ENCODE results near the gene FTCDNL1. TPM values are rescaled to one million over a fixed set of nuclear protein-coding genes. Genes with fewer than 3 reads are reported as not detected.

The FTCDNL1 gene
- total RNA-seq, 2 experiments from 2014 or later = 3.8 to 5.2 TPM

DNA sequence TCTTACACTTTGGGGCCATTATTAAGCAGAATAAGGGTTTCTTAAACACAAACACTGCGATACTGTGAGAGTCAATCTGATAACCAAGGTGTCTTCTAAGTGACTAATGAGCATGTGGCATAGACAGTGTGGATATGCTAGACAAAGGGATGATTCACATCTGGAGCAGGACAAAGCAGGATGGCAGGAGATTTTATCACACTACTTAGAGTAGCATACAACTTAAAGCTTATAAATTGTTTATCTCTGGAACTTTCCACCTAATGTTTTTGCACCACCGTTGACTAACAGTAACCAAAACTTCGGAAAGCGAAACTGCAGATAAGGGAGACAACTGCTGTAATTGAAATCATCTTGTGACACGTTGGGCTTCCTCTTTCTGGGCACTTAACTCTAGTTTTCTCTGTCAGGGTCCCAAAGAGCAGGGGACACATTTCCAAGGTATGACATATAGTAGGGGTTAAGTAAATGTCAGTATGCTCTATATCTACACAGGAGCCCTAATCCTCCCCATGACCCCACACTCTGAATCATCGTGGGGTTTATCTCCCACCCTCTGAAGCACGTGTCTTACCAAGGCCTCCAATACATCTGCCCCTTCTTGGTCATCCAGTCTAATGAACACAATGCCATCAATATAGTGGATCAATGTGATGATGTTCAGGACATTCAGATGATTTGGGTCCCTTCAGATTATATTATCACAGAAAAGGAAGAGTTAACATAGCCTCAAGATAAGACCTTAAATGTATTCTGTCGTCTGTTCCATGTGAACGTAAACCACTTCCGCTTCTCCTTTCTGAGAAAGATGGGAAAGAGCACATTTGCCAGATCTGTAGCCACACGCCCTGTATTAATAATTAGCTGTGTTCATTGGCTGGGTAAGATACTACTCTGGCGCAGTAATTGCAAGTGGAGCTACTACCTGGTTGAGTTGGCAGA lies 78.7 kb downstream of the FTCDNL1 start:
- no peak overlapping the region for H3K27ac Mint-ChIP-seq
- CTCF ChIA-PET = no interaction called here

DNA sequence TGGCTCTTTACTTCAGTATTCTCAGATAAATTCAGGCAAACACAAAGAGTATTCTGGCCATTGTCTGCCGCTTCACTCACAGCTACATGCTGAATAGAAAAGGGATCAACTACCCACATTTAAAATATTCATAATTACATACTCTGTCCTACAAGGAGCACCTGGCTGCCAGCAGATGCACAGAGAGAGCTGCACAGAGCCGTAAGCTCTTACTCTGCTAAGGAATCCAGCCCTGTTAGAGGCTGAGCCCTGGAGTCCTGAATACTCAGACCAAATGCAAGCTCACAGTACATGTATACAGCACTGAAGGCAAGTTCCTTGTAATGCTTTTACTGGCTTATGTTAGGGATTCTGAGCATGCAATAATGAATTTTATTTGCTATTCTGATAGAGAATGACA lies 80.3 kb downstream of the FTCDNL1 start:
- H3K4me3 Mint-ChIP-seq = no peak overlapping the region
- H3K9me3 Mint-ChIP-seq = no peaks in the 10 kb centered on the region
- H3K36me3 Mint-ChIP-seq (ENCODE audit: low read depth) = no peaks in the 10 kb centered on the region
- DNase-seq = no peak
- no peaks in the 10 kb centered on the region for H3K27me3 Mint-ChIP-seq (ENCODE audit: low read depth)
- intact Hi-C loops (cut with micrococcal nuclease) = no loop called here
- no peak overlapping the region for H3K27ac Mint-ChIP-seq
- no peaks in the 10 kb centered on the region for H3K4me1 Mint-ChIP-seq (ENCODE audit: low read depth)
- CTCF ChIA-PET = no interaction called here

More for the DNA sequence above, 78.7 kb downstream of the FTCDNL1 start:
- Mint-ChIP-seq H3K9me3 (no peaks in the 10 kb centered on the region), H3K4me1 (ENCODE audit: low read depth) (no peaks in the 10 kb centered on the region), H3K27me3 (ENCODE audit: low read depth) (no peaks in the 10 kb centered on the region), H3K4me3 (no peak overlapping the region), H3K36me3 (ENCODE audit: low read depth) (no peaks in the 10 kb centered on the region)
- intact Hi-C loops (cut with micrococcal nuclease) = no loop called here
- no peak for DNase-seq

DNA sequence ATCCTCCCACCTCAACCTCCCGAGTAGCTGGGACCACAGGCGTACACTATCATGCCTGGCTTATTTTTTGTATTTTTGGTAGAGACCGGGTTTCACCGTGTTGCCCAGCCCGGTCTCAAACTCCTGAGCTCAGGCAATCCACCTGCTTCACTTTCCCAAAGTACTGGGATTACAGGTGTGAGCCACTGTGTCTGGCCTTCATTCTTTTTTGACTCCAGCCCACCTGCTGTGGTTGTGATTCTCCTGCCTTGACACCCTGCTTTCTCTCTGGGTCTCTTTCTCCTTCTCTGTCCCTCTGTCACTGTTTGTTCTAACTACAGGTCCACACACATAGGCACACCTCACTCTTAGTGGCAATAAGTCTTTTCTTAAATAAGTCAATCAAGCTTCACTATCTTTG lies 85.3 kb downstream of the FTCDNL1 start:
- no peak overlapping the region for H3K4me3 Mint-ChIP-seq
- CTCF ChIA-PET = no interaction called here
- no peaks in the 10 kb centered on the region for H3K36me3 Mint-ChIP-seq (ENCODE audit: low read depth)
- H3K27me3 Mint-ChIP-seq (ENCODE audit: low read depth) = no peaks in the 10 kb centered on the region
- no peak for DNase-seq
- intact Hi-C loops (cut with micrococcal nuclease) = no loop called here
- H3K27ac Mint-ChIP-seq = no peak overlapping the region
- no peaks in the 10 kb centered on the region for H3K4me1 Mint-ChIP-seq (ENCODE audit: low read depth)
- no peaks in the 10 kb centered on the region for H3K9me3 Mint-ChIP-seq

DNA sequence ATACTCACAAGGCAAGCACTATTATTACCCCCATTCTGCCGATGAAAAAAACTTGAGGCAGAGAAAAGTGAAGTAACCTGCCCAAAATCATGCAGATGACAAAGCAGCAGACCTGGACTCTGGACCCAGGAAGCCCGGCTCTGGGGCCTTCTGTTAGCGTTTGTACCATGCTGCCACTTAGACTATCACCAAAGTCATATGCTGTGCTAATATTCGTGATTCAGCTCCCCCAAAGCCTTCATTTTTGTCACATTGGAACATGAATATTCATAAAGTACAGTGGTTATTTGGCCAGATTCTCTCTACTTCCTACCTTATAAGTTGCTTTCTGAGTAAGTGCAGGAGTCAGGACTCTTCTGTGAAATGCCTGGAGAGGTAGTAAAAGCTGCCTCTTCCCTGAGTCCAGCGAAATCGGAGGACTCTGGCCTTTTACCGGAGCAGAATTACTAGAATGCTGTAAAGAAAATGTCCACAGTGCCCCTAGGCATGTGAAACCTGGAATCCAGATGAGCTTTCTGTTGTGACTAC lies 86.7 kb downstream of the FTCDNL1 start:
- H3K27me3 Mint-ChIP-seq (ENCODE audit: low read depth) = no peaks in the 10 kb centered on the region
- no peaks in the 10 kb centered on the region for H3K4me1 Mint-ChIP-seq (ENCODE audit: low read depth)
- H3K36me3 Mint-ChIP-seq (ENCODE audit: low read depth) = no peaks in the 10 kb centered on the region
- no peaks in the 10 kb centered on the region for H3K9me3 Mint-ChIP-seq
- intact Hi-C loops (cut with micrococcal nuclease) = no loop called here
- CTCF ChIA-PET = interaction anchor here (0.7 kb wide), 1 partner anchor 24 kb away, joined by 3 read pairs; no protein-coding TSS in a partner anchor
- no peak for DNase-seq
- no peak overlapping the region for H3K27ac Mint-ChIP-seq
- H3K4me3 Mint-ChIP-seq = no peak overlapping the region

DNA sequence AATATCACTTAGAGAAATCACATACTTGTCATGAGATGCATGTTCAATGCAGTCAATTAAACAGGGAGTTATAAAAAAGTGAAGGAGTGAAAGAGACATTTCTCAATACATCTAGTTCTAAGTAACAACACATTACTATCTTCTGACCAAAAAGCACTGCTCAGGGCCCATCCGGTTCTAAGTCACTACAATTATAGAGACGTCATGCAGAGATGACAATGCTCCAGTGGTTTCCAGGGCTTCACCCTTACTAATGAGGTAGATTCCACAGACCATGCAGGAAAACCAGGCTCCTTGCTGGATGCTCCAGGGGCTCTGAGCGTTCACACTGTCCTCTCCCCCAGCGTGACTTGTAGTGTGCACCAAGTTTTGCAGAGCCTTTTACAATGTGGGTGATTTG lies 88.0 kb downstream of the FTCDNL1 start:
- DNase-seq = no peak
- Mint-ChIP-seq H3K36me3 (ENCODE audit: low read depth) (no peaks in the 10 kb centered on the region), H3K27ac (no peak overlapping the region), H3K9me3 (no peaks in the 10 kb centered on the region), H3K4me3 (no peak overlapping the region), H3K4me1 (ENCODE audit: low read depth) (no peaks in the 10 kb centered on the region), H3K27me3 (ENCODE audit: low read depth) (peaks cover 2% of the 10 kb centered on the region)
- CTCF ChIA-PET = no interaction called here
- intact Hi-C loops (cut with micrococcal nuclease) = no loop called here

DNA sequence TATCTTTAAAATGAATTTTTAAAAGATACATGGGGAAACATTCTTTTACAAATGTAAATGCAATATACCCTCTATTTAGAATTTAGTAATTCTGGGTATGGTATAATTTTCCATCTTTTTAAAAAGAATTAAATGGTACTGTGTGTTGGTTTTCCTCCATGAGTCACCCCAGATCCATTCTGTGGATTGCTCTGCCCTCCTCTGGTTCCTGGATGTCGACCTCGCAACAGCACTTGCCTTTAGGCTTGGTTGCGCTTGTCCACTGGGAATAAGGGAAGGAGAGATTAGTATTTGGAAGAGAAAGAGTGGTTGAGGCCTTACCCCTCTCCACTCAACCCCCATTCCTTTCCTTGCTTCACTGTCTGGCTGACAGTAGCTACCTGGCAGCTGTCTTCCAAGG lies 90.4 kb downstream of the FTCDNL1 start:
- no peaks in the 10 kb centered on the region for H3K9me3 Mint-ChIP-seq
- intact Hi-C loops (cut with micrococcal nuclease) = no loop called here
- CTCF ChIA-PET = interaction anchor here (1.3 kb wide), 1 partner anchor 22 kb away, joined by 3 read pairs; no protein-coding TSS in a partner anchor
- no peaks in the 10 kb centered on the region for H3K36me3 Mint-ChIP-seq (ENCODE audit: low read depth)
- H3K4me3 Mint-ChIP-seq = no peak overlapping the region
- DNase-seq = no peak
- H3K27ac Mint-ChIP-seq = no peak overlapping the region
- H3K4me1 Mint-ChIP-seq (ENCODE audit: low read depth) = no peaks in the 10 kb centered on the region
- H3K27me3 Mint-ChIP-seq (ENCODE audit: low read depth) = peaks cover 2% of the 10 kb centered on the region

DNA sequence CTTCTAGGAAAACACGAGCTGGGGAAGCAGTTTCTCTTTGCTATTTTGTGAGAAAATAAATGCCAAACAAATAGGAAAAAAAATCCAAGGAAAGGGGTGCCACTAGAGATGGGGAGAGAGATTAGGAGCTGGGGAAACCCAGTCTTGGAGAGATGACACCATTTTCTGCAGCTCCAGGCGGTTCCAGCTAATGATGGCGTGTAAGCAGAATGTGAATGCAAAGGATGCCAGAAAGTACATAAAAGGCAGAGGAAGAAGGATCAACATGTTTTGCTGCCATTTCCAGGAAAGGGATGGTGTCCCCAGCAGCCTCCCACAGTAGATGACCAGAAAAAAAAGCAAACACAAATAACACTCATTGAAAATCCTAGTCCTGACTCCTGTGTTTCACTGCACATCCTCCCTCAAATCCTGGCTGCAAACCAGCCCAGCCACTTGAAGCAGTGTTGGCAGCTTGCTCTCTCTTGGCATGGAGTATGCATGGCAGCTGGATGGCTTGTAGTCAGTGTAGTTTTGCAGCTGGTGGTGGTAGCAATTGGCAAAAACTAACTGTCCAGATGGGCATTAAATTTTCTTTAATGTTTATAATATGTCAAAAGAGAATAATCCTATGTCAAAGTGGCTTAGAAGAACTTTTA lies 93.6 kb downstream of the FTCDNL1 start:
- H3K4me3 Mint-ChIP-seq = no peak overlapping the region
- H3K9me3 Mint-ChIP-seq = no peaks in the 10 kb centered on the region
- no peaks in the 10 kb centered on the region for H3K36me3 Mint-ChIP-seq (ENCODE audit: low read depth)
- intact Hi-C loops (cut with micrococcal nuclease) = no loop called here
- H3K4me1 Mint-ChIP-seq (ENCODE audit: low read depth) = no peaks in the 10 kb centered on the region
- no peak for DNase-seq
- CTCF ChIA-PET = interaction anchor here (0.7 to 2.3 kb wide), 2 partner anchors 18 to 19 kb away, joined by 3 to 8 read pairs; no protein-coding TSS in a partner anchor
- no peak overlapping the region for H3K27ac Mint-ChIP-seq
- H3K27me3 Mint-ChIP-seq (ENCODE audit: low read depth) = peaks cover 2% of the 10 kb centered on the region

DNA sequence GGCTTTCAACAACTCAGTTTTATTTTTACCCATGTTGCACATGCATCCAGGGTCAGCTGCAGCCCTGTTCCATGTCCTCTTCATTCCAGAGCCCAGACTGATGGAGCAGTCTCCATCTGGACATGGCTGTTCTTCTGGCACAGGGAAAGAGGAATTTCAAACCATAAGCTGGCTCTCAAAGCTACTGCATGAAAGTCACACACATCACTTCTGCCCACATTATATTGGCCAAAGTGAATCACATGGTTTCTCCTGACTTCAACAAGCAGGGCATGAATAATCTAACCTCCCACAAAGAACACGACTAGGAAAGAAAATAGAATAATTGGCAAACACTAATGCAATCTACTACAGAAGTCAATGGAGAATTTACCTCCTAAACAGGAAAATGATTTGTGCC lies 94.2 kb downstream of the FTCDNL1 start:
- CTCF ChIA-PET = interaction anchor here (0.7 to 2.3 kb wide), 2 partner anchors 17 to 20 kb away, joined by 3 to 8 read pairs; no protein-coding TSS in a partner anchor
- H3K4me3 Mint-ChIP-seq = no peak overlapping the region
- H3K9me3 Mint-ChIP-seq = no peaks in the 10 kb centered on the region
- H3K27ac Mint-ChIP-seq = no peak overlapping the region
- intact Hi-C loops (cut with micrococcal nuclease) = no loop called here
- no peak for DNase-seq
- H3K4me1 Mint-ChIP-seq (ENCODE audit: low read depth) = no peaks in the 10 kb centered on the region
- no peaks in the 10 kb centered on the region for H3K36me3 Mint-ChIP-seq (ENCODE audit: low read depth)
- H3K27me3 Mint-ChIP-seq (ENCODE audit: low read depth) = peaks cover 2% of the 10 kb centered on the region

DNA sequence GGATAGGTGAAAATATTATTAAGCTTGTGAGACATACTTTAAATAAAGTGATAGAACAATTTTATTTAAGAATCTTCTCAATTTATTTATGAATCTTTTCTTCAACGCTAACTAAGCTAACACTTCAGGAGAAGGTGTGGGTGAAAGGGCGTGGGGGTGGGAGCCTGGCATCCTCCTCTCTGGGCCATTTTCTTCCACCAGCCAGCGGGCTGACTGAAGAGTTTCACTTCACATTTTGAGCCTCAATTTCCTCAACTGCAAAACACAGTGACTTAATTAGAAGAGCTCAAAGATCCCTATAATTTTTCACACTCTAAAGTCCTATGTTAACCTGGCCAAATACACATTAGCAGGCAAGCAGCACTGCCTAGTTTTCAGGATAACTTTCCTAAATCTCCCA lies 94.8 kb downstream of the FTCDNL1 start:
- Mint-ChIP-seq H3K4me1 (ENCODE audit: low read depth) (no peaks in the 10 kb centered on the region), H3K9me3 (no peaks in the 10 kb centered on the region), H3K27ac (no peak overlapping the region), H3K4me3 (no peak overlapping the region), H3K36me3 (ENCODE audit: low read depth) (no peaks in the 10 kb centered on the region), H3K27me3 (ENCODE audit: low read depth) (peaks cover 2% of the 10 kb centered on the region)
- CTCF ChIA-PET = interaction anchor here (0.7 to 2.3 kb wide), 2 partner anchors 16 to 51 kb away, joined by 3 to 8 read pairs; no protein-coding TSS in a partner anchor
- intact Hi-C loops (cut with micrococcal nuclease) = no loop called here
- no peak for DNase-seq

DNA sequence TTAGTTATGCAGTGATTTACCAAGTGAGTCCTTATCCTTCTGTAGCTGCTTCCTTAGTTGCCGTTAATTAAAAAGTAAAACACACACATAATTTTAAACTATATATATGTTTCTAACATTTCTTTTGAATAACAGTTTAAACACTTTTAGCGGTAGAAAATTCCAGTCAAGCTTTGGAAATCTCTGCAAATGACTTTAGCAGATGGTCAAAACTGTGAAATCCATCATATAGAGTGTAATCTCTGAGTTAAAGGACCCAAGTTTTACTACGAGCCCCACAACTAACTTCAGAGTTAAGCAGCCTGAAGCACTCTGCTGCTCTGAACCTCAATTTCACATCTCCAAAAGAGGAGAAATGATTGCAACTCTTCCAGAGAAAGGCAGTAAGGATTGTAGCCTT lies 96.2 kb downstream of the FTCDNL1 start:
- Mint-ChIP-seq H3K4me1 (ENCODE audit: low read depth) (no peaks in the 10 kb centered on the region), H3K9me3 (no peaks in the 10 kb centered on the region), H3K27me3 (ENCODE audit: low read depth) (peaks cover 2% of the 10 kb centered on the region), H3K36me3 (ENCODE audit: low read depth) (no peaks in the 10 kb centered on the region), H3K27ac (no peak overlapping the region), H3K4me3 (no peak overlapping the region)
- DNase-seq = no peak
- CTCF ChIA-PET = interaction anchor here (0.5 to 5.7 kb wide), 2 partner anchors 12 to 16 kb away, joined by 3 to 23 read pairs; no protein-coding TSS in a partner anchor
- intact Hi-C loops (cut with micrococcal nuclease) = no loop called here

DNA sequence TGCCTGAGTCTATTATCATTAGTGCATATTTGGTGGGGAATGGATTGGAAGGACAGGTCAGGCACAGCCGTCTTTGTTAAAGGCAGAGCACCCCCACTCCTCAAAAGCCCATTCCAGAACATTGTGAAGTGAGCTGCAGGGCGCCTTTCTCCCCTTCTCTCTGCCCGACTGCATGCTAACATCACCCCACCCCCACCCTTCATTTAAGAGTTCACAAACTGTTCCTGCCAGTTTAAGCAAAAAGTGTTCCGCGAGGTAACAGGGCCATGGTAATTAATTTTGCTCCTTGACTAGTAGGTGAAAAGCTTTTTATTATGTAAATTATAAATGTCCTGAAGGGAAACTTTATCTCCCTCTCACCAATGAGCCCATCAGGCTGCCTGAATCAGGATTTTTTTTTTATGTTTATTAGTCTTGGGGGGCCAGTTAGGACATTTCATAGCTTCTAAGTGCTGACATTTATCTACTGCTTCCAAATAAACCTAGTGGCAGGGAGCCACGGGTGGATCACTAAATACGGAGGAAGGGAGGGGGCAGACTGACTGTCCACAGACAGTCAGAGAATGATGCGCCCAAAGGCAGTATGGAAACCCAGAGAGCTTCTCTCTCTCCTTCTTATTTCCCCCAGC lies 99.4 kb downstream of the FTCDNL1 start:
- Mint-ChIP-seq H3K4me1 (ENCODE audit: low read depth) (no peaks in the 10 kb centered on the region), H3K27me3 (ENCODE audit: low read depth) (peaks cover 3% of the 10 kb centered on the region), H3K4me3 (no peak overlapping the region), H3K27ac (no peak overlapping the region), H3K36me3 (ENCODE audit: low read depth) (no peaks in the 10 kb centered on the region), H3K9me3 (no peaks in the 10 kb centered on the region)
- intact Hi-C loops (cut with micrococcal nuclease) = no loop called here
- DNase-seq = no peak
- CTCF ChIA-PET = interaction anchor here (1.1 to 5.7 kb wide), 2 partner anchors 13 to 15 kb away, joined by 3 to 23 read pairs; no protein-coding TSS in a partner anchor

DNA sequence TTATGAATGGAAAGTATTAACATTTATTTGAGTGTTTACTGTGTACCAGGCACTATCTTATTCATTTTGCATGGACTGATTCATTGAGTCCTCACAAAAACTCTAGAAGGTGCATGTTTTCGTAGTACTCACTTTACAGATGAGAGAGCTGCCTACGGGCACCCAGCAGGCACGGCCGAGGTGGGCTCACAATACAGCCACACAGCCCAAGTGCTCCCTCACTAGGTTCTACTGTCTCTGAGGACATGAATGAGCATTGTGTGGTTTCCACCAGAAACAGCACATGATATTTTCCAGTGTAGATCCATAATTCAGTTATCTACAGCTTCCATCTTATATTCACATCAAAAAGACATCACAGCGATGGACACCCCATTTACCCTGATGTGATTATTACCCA lies 101.4 kb downstream of the FTCDNL1 start:
- H3K4me3 Mint-ChIP-seq = no peak overlapping the region
- no peaks in the 10 kb centered on the region for H3K36me3 Mint-ChIP-seq (ENCODE audit: low read depth)
- intact Hi-C loops (cut with micrococcal nuclease) = no loop called here
- DNase-seq = no peak
- CTCF ChIA-PET = interaction anchor here (1.8 kb wide), 1 partner anchor 10 kb away, joined by 9 read pairs; no protein-coding TSS in a partner anchor
- H3K4me1 Mint-ChIP-seq (ENCODE audit: low read depth) = no peaks in the 10 kb centered on the region
- no peaks in the 10 kb centered on the region for H3K9me3 Mint-ChIP-seq
- no peak overlapping the region for H3K27ac Mint-ChIP-seq
- H3K27me3 Mint-ChIP-seq (ENCODE audit: low read depth) = peaks cover 3% of the 10 kb centered on the region
